HUDEP-2 (cell line): ENCODE measurements around the gene SUGT1.

Experiments used
- DNase-seq, 76 experiments: peaks; one replicate each; lab custom pipeline; 2025; ENCODE audit not compliant: unreplicated experiment in 76 of 76; lab: John Stamatoyannopoulos, UW

The SUGT1 gene

DNA sequence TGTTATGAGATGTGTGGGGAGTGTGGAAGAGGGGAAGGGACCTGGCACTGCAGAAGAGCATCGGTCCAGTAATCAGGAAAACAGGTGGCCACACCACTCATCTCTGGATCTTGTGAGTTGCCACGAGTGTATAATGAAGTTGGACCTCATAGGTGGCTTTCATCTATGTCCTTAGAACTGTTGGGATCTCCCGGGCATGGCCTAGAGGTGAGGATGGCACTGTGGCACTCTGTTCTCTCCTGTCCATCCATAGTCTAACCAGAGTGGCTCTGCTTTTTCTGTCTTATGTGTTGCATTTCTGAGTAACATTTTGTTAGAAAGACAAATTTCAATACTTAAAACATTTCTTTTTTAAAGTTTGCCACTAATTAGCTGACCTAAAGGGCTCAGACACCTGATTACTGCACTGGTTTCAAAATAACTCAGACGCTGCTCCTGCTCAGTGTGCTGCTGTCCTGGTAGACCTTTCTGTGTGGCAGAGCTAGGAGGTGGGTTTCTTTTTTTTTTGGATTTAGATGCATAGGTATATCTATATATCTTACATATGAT is 81.5 kb downstream of the SUGT1 start:
- DNase-seq, result no peak

DNA sequence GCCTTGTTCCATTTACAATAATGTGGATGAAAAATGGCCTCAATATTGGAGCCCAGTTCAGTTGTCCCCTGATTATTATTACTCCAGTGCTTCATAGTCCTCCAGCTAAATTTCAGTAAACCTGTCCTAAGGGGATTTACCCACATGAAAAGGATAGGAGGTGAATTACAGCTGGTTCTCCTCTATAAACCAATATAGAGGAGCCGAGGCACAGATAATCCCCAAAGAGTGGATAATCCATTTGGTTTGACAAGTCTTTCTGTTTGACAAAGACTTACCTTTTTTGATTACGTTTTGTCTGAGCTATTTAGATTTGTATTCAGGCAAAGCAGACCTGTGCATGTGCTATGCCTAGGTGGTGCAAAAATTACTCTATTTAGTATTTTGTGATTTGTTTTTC is 84.3 kb downstream of the SUGT1 start:
- DNase-seq, result no peak

GRCh38 chr13:52737451-52737850 is 84.8 kb downstream of the SUGT1 start:
- no peak for DNase-seq

DNA sequence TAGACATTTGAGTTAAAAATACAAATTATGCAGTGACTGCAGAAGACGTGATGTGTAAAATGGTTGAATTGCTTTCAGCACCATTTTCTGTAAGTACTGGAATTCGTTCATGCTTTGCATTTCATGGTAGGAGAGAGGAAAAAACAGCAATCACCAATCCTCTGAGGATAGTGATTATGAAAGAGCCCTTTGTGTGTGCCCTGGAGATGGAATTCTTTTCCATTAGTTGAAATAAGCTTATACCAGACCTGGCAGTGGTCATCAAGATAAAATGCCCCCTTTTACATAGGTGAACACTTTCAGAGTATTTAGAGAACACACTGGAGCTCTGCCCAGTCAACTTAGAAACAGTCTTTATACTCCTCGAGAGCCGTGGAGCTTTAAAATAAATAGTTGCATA is 85.3 kb downstream of the SUGT1 start:
- DNase-seq, result no peak

DNA sequence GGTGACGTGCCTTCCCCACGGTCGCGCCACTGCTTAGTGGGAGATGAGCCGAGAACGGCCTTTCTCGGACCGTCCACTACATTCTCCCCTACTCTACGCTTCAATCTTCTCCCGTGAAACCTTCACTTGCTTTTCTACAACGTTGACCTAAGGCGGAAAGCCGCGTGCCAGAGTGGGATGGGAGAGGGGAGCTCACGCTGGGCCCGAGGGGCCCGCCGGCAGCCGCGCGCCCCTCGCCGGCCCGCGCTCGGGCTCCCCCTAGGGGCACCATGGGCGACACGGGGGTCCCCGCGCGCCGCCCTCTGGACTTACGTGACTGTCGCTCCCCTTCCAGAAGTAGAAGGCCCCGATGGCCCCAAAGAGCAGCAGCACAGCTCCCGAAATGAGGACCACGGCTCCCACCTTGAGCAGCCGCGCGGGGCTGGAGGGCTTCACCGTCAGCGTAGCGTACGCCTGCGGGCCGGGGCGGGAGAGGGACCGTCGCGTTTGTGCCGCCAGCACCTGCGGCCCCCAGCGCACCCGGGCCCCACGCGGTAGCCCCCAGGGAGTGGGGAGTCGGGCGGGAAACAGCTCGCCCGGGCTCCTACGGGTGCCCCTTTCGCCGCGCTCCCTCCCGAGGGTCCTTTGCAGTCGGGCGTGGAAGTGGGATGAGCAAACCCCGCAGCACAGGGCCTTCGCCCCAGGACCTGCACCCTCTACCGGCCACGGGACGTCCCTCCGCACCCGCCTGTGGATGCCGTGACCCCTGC is 86.3 kb downstream of the SUGT1 start:
- peak in 2 of 76 experiments; percentile 1 for DNase-seq

DNA sequence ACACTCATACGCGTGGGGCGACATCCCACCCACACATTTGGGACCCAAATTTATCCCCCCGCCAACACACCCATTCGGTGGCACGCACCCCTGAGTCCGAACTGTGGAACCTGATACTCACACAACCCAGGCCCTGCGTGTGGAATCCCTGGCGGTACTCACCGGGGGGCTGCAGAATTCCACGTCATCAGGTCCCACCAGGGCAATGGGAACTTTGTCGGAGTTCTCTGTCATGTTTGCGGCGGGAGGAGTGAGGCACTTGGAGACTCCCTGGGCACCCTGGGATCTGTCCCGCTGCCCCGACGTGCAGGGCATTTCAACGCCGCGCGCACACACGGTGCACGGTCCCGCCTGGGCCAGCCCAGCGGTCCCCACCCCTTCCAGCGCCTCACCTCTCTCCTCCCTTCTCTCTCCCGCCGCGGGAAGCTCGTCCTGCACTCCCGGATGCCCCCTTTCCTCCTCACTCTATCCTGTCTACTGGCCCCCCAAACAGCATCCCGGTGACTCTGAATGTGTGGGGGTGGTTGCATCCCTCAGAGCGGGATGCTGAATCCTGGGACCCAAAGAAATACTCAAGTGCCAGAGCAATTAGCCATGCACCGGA is 86.9 kb downstream of the SUGT1 start, which contains the start of gene CNMD:
Gene CNMD, minus strand, starts transcription at position 353 of the 604 bp plus-strand sequence. Its CDS starts 119 bp downstream, at position 234.
- no peak for DNase-seq

DNA sequence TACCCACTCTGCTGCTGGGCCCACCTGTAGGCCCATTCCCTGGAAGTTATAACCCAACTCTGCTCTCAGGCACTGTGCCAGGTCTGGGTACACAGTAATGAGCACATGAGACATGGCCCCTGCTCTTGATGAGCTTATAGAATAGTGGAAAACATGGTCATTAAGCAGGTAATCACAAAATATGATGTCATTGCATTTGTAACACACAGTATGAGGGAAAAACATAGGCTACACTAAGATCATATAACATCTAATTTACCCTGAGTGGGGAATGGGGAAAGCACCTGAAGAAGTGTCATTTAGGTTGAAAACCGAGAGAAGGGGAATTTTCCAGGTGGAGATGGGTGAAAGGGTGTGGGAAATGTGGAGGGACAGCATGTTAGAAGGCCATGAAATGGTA is 90.9 kb downstream of the SUGT1 start:
- DNase-seq, result no peak

DNA sequence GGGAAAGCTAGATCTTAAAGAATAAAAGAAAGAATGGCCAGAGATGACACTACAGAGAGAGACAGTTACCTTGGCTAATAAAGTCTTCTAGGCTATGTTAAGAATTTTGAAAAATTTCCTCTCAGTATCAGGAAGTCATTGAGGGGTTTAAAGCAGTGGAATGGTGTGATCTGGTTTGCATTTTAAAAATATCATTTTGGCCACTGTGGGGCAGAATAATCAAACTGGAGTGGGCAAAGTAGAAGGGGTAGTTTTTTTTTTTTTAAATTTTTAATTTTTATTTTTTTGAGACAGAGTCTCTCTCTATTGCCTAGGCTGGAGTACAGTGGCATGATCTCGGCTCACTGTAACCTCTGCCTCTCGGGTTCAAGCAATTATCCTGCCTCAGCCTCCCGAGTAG is 91.4 kb downstream of the SUGT1 start:
- peak in 1 of 76 experiments; percentile 0 for DNase-seq

DNA sequence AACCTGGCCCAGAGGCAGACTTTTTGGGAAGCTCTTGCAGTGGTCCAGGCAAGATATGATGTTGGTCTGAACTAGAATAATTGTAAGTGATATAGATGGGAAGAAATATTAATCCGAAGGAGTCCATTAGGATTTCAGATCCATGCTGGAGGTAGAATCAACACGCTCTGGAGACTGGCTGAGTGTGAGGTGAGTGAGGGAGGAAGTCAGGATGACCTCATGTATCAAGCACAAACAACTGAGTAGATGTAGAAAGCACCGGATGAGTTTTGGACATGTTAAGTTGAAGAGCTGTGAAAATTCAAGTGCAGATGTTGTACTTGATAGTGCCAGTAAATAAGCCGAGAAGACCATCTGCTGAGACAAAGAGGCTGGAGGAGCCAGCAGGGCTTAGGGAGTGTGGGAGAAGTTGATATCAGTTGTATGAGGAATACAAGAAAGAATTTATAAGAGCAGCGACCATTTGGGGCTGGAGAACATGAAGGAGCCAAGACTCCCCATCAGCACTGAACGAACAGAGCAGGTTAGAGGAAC is 92.3 kb downstream of the SUGT1 start:
- DNase-seq, result no peak

DNA sequence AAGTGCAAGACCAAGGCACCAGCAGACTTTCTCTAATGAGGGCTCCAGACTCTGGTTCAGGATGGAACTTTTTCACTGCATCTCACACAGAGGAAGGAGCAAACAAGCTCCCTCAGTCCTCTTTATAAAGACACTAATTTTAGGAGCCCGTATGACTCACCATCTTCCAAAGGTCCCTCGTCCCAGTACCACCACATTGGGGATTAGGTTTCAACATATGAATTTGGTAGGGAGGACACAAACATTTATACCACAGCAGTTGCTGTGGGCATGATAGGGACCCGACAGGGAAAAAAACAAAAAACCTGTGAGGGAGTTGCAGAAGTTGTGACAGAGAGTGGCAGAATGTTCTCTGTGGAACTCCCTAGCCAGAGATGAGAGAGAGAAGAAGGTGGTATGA is 93.5 kb downstream of the SUGT1 start:
- DNase-seq, result no peak

DNA sequence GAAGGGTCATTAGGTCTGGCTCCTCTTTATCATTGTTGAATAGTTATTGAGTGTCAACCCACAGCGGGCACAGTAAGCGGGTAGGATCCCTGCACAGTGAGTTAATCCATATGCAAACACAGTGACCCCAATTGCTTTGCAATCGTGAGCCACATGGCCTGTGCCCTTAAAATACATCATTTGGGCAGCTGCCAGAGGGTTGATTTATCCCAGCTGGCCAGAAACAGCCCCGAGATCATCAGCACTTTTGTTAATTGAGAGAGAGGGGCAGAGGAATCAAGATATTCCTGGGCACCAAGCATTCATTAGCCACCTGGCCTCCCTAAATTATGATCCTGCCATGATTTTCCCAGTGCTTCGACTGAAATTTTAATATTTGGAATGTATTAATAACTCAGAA is 96.8 kb downstream of the SUGT1 start:
- no peak for DNase-seq
